GM12865 (cell line): ENCODE measurements around the gene FKBP9.

ENCODE experiments used
- DNase-seq: peaks from one replicate; pipeline ENCODE4 v3.0.0; 2010; ENCODE audit warnings: low read depth
- H3K4me3 ChIP-seq: 2 replicates; pipeline ENCODE4 v1.5.1; 2011; ENCODE audit warnings: mild to moderate bottlenecking, low read depth, low read length, control low read depth
- TF ChIP-seq, protein P1 (sequence below): IDR thresholded peaks from 2 replicates; pipeline ENCODE4 v1.5.1; 2011; ENCODE audit warnings: low read length, control low read depth, low read depth, inconsistent platforms; ENCODE audit not compliant: insufficient read depth; ENCODE audit errors: missing control alignments

The FKBP9 gene

DNA sequence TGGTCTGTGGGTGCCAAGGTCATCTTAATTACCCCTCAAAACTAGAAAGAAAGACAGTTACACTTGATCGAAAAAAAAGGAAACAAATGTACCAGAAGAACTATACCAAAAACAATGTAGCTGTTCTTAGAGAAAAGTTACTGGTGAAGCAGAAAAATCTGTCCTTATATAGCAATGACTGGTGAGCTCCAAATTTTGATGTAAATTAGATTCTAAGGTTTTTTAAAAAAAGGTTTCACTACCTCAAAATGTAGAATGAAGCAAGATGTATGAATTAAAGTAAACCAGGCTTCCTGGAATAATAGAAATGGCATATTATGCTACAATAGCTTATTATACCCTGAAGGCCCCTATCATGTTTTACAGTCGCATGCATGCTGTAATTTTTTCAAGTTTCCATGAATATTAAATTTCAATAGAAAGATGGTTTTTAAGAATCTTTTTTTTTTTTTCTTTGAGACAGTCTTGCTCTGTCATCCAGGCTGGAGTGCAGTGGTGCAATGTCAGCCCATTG lies 28.4 kb upstream of the FKBP9 start:
- DNase-seq: no peak
- TF ChIP-seq, protein P1, sequence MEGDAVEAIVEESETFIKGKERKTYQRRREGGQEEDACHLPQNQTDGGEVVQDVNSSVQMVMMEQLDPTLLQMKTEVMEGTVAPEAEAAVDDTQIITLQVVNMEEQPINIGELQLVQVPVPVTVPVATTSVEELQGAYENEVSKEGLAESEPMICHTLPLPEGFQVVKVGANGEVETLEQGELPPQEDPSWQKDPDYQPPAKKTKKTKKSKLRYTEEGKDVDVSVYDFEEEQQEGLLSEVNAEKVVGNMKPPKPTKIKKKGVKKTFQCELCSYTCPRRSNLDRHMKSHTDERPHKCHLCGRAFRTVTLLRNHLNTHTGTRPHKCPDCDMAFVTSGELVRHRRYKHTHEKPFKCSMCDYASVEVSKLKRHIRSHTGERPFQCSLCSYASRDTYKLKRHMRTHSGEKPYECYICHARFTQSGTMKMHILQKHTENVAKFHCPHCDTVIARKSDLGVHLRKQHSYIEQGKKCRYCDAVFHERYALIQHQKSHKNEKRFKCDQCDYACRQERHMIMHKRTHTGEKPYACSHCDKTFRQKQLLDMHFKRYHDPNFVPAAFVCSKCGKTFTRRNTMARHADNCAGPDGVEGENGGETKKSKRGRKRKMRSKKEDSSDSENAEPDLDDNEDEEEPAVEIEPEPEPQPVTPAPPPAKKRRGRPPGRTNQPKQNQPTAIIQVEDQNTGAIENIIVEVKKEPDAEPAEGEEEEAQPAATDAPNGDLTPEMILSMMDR: no peak

DNA sequence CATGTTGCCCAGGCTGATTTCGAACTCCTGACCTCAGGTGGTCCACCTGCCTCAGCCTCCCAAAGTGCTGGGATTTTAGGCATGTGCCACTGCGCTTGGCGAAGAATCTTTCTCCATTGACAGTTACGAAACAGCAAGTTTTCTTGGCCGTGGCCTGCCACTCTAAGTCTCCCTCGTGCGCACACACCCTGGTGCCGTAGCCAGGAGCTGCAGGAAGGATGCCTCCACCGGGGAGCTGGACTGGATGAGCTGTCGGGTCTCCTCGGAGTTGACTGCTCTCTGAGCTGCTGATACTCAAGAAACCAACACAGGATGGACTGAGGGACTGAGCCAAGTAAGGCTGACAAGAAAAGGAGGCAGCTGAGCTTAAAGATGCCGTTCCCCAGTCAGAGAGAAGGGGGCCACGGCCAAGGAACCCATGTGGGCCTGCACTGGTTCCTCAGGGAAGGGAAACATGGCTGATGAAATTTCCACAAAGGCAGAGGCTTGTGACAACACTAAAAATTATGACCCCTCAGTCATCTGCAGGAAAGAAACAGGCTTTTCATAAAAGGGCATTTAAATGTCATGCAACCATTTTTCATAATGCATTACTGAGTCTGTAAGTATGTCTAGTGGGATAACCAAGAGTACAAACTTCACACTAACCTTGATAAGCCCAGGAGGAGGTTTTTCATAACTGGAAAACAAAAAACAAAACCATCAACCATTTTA lies 27.7 kb upstream of the FKBP9 start:
- TF ChIP-seq, protein P1: no peak
- DNase-seq: no peak
- H3K4me3 ChIP-seq: no peak overlapping the region

More for the DNA sequence above, 28.4 kb upstream of the FKBP9 start:
- no peak overlapping the region for H3K4me3 ChIP-seq

DNA sequence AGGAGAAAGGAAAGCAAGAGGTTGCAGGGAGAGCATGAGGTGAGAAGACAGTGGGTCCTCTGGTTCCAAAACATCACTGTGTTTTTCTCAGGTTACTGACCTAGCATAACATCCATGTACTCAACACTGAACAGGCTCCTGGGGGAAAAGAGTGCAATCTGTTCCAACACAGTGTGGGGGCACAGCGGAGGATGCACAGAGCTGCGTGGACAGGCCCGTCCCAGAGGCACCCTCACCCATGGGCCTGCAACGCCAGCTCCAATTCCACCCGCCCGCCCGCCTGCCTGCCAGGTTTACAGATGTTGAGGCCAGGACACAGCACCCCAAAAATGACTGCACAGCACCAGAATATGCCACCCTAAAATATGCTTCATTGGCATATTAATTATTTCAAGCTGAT lies 26.9 kb upstream of the FKBP9 start:
- no peak for DNase-seq
- TF ChIP-seq, protein P1: no peak
- H3K4me3 ChIP-seq: no peak overlapping the region

DNA sequence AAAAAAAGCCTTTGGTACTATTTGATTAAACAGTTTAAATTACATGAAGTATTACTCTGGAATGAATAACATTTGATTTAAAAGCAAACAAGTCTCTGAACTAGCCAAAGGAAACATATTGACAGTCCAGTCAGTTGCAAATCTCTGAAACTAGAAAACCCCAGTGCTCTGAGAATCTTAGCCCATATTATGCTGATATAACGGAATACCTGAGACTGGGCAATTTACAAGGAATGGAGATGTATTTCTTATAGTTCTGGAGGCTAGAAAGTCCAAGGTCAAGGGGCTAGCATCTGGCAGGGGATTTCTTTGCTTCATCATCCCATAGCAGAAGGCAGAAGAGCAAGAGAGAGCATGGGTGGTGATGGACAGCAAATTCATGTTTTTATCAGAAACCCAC lies 21.7 kb upstream of the FKBP9 start:
- no peak overlapping the region for H3K4me3 ChIP-seq
- no peak for DNase-seq
- TF ChIP-seq, protein P1: no peak

DNA sequence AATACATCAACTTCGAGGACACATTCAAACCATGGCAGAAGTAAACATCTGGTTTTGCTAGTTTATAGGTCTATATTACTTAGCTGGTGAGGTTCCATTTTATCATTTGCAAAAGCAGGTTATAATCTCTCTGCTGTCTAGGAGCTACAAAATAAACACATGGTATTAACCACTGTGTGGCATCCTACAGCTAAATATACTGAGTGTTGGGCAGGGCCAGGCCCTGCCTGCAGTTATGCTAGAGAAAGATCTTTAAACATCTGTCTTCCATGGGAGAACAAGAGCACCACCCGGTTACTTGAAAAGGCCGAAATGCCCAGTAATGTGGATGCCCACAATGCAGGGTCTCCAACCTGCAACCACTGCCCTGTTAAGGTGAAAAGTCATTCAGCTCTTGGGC lies 20.6 kb upstream of the FKBP9 start:
- TF ChIP-seq, protein P1: no peak
- DNase-seq: no peak
- no peak overlapping the region for H3K4me3 ChIP-seq

DNA sequence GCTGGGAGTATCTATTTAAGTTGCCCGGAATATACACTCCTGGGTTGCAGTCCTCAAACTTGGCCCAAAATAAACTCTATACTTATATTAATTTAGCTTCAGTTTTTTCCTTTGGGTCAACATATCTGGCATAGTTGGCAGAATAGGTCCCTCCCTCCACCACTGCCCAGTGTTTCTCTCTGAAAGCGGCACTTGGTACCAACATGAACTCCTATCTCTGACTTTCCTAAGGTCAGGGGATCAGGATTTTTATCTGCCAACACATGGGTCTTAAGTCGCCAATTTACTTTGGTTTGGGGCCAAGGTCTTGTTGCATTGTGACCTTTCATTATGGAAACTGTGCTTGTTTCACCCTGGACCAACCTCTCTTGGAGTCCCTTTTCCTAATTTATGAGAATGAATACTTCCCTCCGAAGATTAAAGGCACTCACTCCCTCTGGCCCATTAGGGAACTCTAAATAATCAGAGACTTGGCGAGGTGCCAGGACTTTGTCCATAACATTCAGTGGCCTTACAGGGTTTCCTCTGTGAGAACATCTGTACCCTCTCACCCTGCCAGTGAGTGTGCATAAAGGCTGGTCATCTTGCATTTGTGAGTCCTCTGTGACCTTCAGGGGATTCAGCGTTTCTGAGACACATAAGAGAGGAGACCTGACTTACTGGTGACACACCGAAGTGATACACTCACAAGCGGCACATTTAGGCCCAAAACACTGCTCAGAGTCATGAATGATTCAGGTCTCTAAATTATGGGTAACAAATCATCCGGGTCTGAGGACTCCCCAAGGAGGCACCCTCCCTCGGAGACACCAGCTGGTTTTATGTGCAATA lies 19.7 kb upstream of the FKBP9 start:
- H3K4me3 ChIP-seq: no peak overlapping the region
- DNase-seq: no peak

More for the DNA sequence above, 19.7 kb upstream of the FKBP9 start:
- TF ChIP-seq, protein P1: no peak
